Adipocyte (in vitro differentiated cells): ENCODE data around the gene TMC7.

Experiments used
- DNase-seq: peaks from one replicate; pipeline ENCODE4 v3.0.0-alpha.2; 2015; ENCODE audit warnings: low read depth
- H3K27me3 ChIP-seq: replicated peaks from 2 replicates; pipeline ENCODE4 v1.7.0; 2013; ENCODE audit warnings: mild to moderate bottlenecking, low read length, moderate library complexity; ENCODE audit not compliant: control insufficient read depth, insufficient read depth
- H3K36me3 ChIP-seq: 2 replicates; pipeline ENCODE4 v1.7.0; 2013; ENCODE audit warnings: low read length, mild to moderate bottlenecking, moderate library complexity; ENCODE audit not compliant: control insufficient read depth, insufficient read depth, severe bottlenecking
- H3K4me1 ChIP-seq: 2 replicates; pipeline ENCODE4 v1.7.0; 2013; ENCODE audit warnings: mild to moderate bottlenecking, low read length, moderate library complexity; ENCODE audit not compliant: control insufficient read depth, insufficient read depth
- H3K4me3 ChIP-seq: 2 replicates; pipeline ENCODE4 v1.7.0; 2013; ENCODE audit warnings: mild to moderate bottlenecking, low read length, moderate library complexity
- H3K9ac ChIP-seq: 2 replicates; pipeline ENCODE4 v1.7.0; 2013; ENCODE audit warnings: mild to moderate bottlenecking, low read length, moderate library complexity
- H3K9me3 ChIP-seq: 2 replicates; pipeline ENCODE4 v1.7.0; 2013; ENCODE audit warnings: mild to moderate bottlenecking, low read length, moderate library complexity; ENCODE audit not compliant: control insufficient read depth

Gene TMC7

GRCh38 chr16:19093631-19094541 lies 110.2 kb downstream of the TMC7 start:
- Histone ChIP-seq H3K36me3 (no peaks in the 10 kb centered on the region), H3K9ac (no peak overlapping the region), H3K4me3 (no peak overlapping the region), H3K27me3 (no peaks in the 10 kb centered on the region), H3K4me1 (peaks cover 9% of the 10 kb centered on the region), H3K9me3 (peaks cover 5% of the 10 kb centered on the region)
- no peak for DNase-seq

GRCh38 chr16:19094542-19095365 lies 111.0 kb downstream of the TMC7 start:
- Histone ChIP-seq H3K4me1 (peaks cover 9% of the 10 kb centered on the region), H3K9me3 (peaks cover 5% of the 10 kb centered on the region), H3K4me3 (no peak overlapping the region), H3K9ac (no peak overlapping the region), H3K27me3 (no peaks in the 10 kb centered on the region), H3K36me3 (no peaks in the 10 kb centered on the region)
- DNase-seq, result no peak

GRCh38 chr16:19095654-19096053 lies 111.9 kb downstream of the TMC7 start:
- Histone ChIP-seq H3K4me3 (no peak overlapping the region), H3K9me3 (peaks cover 9% of the 10 kb centered on the region), H3K4me1 (peaks cover 9% of the 10 kb centered on the region), H3K9ac (no peak overlapping the region), H3K27me3 (no peaks in the 10 kb centered on the region), H3K36me3 (no peaks in the 10 kb centered on the region)
- DNase-seq, result no peak

- Histone ChIP-seq H3K9ac (no peak overlapping the region), H3K9me3 (peaks cover 9% of the 10 kb centered on the region), H3K36me3 (no peaks in the 10 kb centered on the region), H3K27me3 (no peaks in the 10 kb centered on the region), H3K4me1 (no peaks in the 10 kb centered on the region), H3K4me3 (no peak overlapping the region)
- DNase-seq, result no peak
Measured at GRCh38 chr16:19098173-19098572, 114.4 kb downstream of the TMC7 start.

- no peaks in the 10 kb centered on the region for H3K27me3 ChIP-seq
- H3K4me1 ChIP-seq, result peaks cover 2% of the 10 kb centered on the region
- peaks cover 9% of the 10 kb centered on the region for H3K9me3 ChIP-seq
- no peak overlapping the region for H3K9ac ChIP-seq
- H3K4me3 ChIP-seq, result no peak overlapping the region
- H3K36me3 ChIP-seq, result no peaks in the 10 kb centered on the region
- DNase-seq, result no peak
Measured at GRCh38 chr16:19102187-19102872, 118.6 kb downstream of the TMC7 start.

GRCh38 chr16:19104607-19105006 lies 120.9 kb downstream of the TMC7 start:
- Histone ChIP-seq H3K4me3 (no peak overlapping the region), H3K4me1 (peaks cover 7% of the 10 kb centered on the region), H3K9ac (no peak overlapping the region), H3K36me3 (no peaks in the 10 kb centered on the region), H3K27me3 (no peaks in the 10 kb centered on the region), H3K9me3 (peaks cover 3% of the 10 kb centered on the region)
- DNase-seq, result no peak

GRCh38 chr16:19105131-19105530 lies 121.4 kb downstream of the TMC7 start:
- Histone ChIP-seq H3K4me1 (peaks cover 7% of the 10 kb centered on the region), H3K27me3 (no peaks in the 10 kb centered on the region), H3K36me3 (no peaks in the 10 kb centered on the region), H3K9me3 (peaks cover under 1% of the 10 kb centered on the region), H3K9ac (no peak overlapping the region), H3K4me3 (no peak overlapping the region)
- DNase-seq, result no peak

- Histone ChIP-seq H3K4me1 (peaks cover 7% of the 10 kb centered on the region), H3K9me3 (no peaks in the 10 kb centered on the region), H3K36me3 (no peaks in the 10 kb centered on the region), H3K27me3 (no peaks in the 10 kb centered on the region), H3K4me3 (no peak overlapping the region), H3K9ac (no peak overlapping the region)
- no peak for DNase-seq
Measured at GRCh38 chr16:19105891-19106624, 122.3 kb downstream of the TMC7 start.

- Histone ChIP-seq H3K9me3 (no peaks in the 10 kb centered on the region), H3K4me3 (no peak overlapping the region), H3K27me3 (no peaks in the 10 kb centered on the region), H3K36me3 (no peaks in the 10 kb centered on the region), H3K9ac (no peak overlapping the region), H3K4me1 (peaks cover 7% of the 10 kb centered on the region)
- no peak for DNase-seq
Measured at GRCh38 chr16:19106625-19107020, 122.9 kb downstream of the TMC7 start.

- no peak overlapping the region for H3K9ac ChIP-seq
- no peaks in the 10 kb centered on the region for H3K27me3 ChIP-seq
- H3K4me1 ChIP-seq, result peaks cover 13% of the 10 kb centered on the region
- no peak for DNase-seq
- H3K4me3 ChIP-seq, result no peak overlapping the region
- no peaks in the 10 kb centered on the region for H3K36me3 ChIP-seq
- no peaks in the 10 kb centered on the region for H3K9me3 ChIP-seq
Measured at GRCh38 chr16:19108409-19109287, 124.9 kb downstream of the TMC7 start.
